MM.1S (cell line): ENCODE results near the gene FBXO44.

Experiments
- CTCF ChIP-seq: fragments of 300-600 bp; sonication (generic); IDR thresholded peaks from 2 replicates; pipeline ENCODE4 v1.5.1; 2016; ENCODE audit warnings: antibody characterized with exemption, low read length, mixed read lengths
- EZH2phosphoT487 ChIP-seq: fragments of 300-600 bp; sonication (generic); IDR thresholded peaks from 2 replicates; pipeline ENCODE4 v1.6.1; 2018; ENCODE audit warnings: antibody characterized with exemption, low read length

GRCh38 chr1:11676386-11677103 is 21.9 kb downstream of the FBXO44 start:
- TF ChIP-seq CTCF, result no peak
- no peak for TF ChIP-seq EZH2phosphoT487
